NCI-H524 (cell line): ENCODE measurements around the gene PKP4.
"Not testable (repeated sequence)": the region's sequence is repeated elsewhere in the genome, so short reads cannot be mapped to it uniquely, and the experiment has no call there.

Source experiments
- DNase-seq, 2 experiments: peaks; one replicate each; lab custom pipeline; 2025; lab: John Stamatoyannopoulos, UW

PKP4 gene

DNA sequence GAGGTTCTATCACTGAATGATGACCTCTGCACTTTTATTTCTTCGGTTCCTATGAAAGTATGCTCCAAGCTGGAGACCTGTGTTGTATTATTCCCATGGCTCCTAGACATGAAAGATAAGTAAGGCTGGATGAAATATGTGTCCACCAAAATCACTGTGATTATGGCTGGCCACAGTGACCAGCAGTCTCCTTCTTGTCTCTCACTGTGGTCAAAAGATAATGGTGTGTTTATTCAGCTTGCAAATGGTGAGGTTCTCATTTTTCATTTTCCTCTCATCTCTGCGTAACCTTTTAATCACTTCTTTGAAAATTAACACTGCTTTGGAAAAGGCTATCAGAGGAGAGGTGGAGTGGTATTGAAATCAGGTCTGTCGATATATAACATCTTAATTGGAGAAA lies 230.6 kb downstream of the PKP4 start:
- DNase-seq: no peak

DNA sequence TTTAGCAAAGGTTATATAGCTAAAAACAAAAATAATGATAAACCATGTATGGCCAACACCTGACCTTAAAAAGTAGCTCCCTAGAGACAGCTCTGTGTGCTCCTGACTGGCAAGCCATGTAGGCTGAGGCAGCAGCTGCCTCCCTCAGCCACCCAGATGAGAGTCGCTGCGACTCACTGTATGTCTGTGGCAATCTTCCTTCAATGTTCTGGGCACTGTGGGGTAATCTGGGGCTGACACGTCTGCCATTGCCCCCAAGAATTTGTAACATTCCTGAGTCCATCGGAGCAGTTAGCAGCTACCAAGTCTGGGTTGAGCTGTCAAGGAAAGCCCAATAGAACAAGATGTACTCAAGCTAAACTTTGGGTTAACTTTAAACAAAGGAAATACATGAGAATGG lies 232.0 kb downstream of the PKP4 start:
- DNase-seq: no peak

DNA sequence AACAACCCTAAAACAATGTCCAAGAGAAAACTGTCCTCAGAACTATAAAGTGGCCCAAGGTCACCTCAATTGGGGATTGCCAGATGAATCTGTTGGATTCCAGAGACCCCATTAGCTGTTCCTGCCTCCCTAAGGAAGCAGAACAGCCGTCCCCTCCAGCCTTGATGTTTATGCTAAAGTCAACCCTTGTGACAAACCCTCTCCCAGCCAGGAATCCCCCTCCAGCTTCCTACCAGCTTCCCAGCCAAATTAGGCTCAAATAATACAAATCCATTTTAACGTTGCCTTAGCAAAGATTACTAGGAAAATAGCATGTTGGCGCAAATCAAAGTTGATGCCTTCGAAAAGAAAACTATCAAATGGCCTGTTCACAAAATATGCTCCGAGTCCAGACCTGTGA lies 232.6 kb downstream of the PKP4 start:
- no peak for DNase-seq

DNA sequence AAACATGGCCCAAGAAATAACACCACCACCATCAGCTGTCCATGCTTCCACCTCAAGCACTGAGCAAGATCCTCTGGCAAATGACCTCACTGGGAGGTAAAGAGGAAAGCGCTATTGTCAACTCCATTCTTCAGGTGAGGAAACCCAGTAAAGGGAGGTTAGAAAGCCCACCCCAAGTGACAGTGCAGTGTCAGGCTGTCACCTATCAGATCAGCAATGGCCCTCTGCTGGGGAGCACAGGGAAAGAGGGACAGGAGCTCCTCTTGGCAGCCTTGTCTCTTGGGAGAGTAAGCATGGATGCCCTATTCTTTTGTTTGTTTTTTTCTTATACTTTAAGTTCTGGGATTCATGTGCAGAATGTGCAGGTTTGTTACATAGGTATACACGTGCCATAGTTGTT lies 234.1 kb downstream of the PKP4 start:
- no peak for DNase-seq

DNA sequence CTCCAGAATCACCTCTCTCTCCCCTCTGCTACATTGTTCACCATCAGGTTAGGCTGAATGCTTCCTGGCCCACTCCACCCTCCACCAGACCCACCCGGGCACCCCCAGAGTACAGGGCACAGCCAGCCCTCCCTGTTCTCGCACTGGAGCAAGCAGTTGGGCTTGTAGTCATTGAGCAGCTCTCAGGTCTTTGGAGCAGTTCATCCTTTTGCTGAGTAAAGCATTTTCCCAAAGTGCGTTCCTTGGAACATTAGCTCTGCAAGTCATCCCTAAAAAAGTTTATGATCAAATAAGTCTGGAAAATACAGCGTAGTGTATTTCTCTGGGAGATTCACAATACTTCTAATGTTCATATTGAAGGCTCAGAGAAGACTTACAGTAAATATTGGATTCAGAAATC lies 234.9 kb downstream of the PKP4 start:
- no peak for DNase-seq

DNA sequence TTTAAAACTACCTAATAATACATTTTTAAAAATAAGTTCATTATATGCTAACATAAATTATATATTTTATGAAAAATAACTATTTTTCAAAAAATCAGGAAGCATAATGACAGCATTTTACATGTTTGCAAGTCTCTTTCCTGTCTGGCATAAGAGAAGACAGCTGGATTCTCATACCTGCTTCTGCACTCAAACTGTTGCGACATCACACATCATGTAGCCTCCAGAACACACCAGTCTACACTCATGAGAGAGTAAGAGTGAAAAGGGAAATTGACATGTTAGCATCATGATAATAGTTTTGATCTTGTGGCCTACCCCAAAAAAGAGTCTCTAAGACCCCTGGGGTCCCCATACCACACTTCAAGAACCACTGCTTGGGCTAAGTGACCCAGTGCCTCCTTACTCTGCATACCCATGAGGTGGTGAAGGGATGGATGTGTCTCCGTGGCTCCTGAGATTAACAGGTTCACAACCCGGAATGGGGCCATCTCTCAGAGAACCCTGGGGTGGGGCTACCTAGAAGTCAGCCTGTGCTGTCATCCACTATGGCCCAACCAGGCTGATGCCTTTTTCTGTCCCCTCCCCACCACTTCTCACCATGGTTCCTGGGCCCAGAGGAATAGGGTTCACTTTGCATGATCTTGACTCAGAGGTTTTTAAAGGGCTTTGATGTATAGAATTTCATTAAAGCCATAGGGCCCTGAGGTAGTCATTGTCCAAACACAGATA lies 235.8 kb downstream of the PKP4 start:
- DNase-seq: no peak

DNA sequence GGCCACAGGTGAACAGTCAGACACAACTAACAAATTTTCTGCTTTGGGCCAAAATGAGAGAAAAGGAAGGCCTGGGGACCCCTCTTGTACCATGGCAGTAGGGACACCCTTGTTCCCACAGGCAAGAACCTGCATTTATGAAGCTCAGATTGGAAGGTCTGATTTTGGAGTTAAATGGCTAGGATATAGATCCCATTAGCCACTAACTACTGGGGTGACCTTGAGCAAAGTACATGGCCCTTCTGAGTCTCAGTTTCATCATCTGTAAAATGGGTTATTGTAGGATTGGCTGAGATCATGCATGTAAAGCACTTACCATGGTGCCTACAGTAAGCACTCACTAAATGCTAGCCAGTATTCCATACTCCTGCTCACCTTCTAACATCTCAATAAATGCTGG lies 236.7 kb downstream of the PKP4 start:
- DNase-seq: no peak

DNA sequence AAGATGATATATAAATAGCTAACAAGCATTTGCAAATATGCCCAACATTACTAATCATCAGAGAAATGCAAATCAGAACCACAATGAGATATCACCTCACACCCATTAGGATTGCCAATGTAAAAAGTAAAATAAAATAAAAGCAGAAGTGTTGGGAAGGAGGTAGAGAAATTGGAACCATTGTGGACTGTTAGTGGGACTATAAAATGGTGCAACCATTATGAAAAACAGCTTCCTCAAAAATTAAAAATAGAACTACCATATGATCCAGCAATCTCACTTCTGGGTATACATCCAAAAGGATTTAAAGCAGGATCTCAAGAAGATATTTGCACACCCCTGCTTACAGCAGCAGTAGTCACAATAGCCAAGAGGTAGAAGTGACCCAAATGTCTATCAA lies 238.6 kb downstream of the PKP4 start:
- no peak for DNase-seq

DNA sequence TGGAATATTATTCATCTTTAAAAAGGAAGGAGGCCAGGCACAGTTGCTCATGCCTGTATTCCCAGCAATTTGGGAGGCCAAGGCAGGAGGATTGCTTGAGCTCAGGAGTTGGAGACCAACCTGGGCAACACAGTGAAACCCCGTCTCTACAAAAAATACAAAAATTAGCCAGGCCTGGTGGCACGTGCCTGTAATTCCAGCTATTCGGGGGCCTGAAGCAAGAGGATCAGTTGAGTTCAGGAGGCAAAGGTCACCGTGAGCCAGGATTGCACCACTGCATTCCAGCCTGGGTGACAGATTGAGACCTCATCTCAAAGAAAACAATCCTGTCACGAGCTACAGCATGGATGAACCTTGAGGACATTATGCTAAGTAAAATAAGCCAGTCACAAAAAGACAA lies 239.0 kb downstream of the PKP4 start:
- not testable (repeated sequence) for DNase-seq

DNA sequence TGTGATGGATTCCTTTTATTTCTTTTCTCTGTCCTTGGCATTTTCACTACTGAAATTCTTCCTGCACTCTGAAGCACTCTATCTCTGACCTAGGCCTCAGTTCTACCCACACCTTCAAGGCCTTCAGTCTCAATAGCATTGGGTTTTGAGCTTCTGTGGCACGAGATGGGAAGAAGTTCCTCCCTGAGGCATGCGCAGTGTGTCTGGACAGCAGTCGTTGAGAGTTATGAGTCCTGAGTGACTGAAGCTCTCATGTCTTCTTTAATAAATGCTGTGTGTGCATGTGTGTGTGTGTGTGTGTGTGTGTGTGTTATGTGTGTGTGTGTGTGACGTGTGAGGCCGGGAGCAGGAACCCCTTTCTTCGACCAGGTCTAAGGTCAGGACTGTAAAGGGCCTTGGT lies 242.6 kb downstream of the PKP4 start:
- no peak for DNase-seq

DNA sequence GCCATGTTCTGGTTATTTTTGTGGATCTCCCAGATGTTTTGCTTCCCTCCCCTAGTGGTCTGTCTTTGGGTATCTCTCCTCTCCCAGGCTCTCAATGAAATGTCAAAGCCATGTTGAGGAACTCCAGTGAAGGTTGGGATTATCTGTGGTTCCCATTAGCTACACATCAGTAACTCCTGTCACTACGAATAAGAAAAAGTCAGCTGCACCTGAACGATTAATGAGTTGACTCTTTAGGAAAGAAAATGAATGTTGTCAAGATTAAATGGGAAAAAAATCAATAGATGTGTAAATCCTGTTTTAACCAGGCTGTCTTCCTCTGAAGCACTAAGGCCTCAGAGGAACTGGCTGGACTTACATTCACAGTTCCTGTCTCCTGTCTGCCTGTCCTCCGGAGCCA lies 244.3 kb downstream of the PKP4 start:
- DNase-seq: no peak

DNA sequence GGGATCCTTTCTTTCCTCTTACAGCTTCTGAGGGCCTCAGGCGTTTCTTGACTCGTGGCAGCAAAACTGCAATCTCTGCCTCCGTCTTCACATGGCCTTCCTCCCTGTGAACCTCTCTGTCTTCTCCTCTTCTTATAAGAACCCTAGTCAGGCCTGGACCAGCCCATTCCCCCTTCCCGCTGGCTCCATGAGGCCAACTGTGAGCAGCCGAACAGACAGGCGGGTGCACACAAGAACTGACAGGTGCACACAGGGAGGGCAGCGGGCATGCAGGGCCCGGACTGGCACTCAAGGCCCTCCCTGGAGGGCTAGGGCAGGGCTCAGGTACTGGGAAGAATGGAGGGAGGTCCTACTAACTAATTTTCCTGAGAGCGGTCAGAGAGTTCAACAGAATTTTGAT lies 246.0 kb downstream of the PKP4 start:
- DNase-seq: no peak

DNA sequence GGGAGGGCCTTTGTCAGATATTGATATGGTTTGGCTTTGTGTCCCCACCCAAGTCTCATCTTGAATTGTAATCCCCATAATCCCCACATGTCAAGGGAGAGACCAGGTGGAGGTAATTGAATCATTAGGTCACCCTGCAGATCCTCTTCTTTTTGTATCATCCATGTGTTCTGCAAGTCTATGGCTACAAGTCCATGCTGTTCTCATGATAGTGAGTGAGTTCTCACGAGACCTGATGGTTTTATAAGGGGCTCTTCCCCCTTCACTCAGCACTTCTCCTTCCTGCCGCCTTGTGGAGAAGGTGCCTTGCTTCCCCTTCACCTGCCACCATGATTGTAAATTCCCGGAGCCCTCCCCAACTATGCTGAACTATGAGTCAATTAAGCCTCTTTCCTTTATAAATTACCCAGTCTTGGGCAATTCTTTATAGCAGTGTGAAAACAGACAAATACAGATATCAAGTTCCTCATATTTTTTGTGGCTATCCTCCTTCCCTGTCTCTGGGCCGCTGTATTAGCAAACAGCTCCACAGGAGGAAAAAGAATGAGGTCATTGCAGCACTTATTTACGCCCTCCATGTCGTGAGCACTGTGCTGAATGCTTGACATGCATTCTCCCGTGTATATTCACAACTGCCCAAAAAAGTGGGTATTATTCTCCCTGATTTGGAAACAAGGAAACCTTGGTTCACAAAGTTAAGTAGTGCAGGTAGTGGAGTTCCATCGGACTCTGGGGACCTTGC lies 248.1 kb downstream of the PKP4 start:
- DNase-seq: not testable (repeated sequence)

DNA sequence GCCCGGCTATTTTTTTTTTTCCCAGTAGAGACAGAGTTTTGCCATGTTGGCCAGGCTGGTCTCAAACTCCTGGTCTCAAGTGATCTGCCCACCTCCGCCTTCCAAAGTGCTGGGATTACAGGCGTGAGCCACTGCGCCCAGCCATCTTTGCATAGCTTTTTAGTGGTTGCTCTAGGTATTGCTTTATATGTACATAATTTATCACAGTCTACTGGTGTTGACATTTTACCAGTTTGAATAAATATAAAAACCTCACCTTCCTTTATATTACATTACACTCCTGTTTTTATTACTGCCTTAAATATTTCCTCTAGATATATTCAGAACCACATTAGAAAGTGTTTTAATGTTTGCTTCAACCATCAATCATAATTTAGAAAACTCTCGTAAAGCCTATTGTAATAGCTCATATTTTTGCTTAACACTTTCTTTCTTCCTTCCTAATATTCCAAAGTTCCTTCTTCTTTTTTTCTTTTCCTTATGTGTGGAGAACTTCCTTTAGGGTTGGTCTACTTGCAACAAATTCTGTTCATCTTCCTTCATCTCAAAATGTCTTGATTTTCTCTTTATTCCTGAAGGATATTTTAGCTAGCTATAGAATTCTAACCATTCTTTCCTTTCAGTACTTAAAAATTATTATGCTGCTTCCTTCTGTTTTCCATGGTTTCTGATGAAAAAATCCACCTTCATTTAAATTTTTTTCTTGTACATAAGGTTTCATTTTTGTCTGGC lies 256.2 kb downstream of the PKP4 start:
- no peak for DNase-seq

DNA sequence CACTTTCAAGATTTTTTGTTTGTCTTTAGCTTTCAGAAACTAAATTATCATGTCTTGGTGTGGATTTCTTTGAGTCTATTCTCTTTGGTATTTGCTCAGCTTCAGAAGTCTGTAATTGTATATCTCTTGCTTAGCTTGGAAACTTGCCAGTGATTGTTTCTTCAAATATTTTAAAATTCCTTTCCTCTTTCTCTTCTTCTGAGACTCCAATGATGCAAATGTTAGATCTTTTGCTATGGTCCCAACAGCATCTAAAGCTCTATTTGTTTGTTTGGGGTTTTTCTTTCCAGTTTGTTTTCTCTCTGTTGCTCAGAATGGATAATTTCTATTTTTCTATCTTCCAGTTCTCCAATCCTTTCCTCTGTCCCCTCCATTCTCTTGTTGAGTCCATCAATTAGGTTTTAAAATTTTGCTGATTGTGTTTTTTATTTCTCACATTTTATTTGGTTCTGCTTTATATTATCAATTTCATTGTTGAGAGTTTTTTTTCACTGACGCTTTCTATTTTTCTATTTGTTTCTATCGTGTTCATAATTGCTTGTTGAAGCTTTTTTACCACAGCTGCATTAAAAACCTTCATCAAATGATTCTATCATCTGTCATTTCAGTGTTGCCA lies 256.9 kb downstream of the PKP4 start:
- no peak for DNase-seq

DNA sequence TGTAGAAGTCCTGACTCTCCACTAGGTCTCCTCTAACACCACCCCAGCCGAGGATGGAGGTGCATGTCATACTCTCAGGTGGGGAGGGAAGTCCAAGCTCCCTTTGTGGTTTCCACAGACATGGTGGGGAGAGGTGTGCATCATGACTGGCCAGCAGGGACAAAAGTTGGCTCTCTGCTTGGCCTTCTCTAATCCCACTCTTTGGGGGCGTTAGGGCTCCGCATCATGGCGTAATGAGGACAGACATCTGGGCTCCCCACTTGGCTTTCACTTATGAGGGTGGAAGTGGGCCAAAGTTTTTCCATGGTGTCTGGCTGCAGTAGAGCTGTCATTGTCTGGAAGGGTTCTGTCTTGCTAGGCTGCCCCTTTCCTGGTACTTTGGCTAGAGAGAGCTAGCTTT lies 257.7 kb downstream of the PKP4 start:
- DNase-seq: no peak

DNA sequence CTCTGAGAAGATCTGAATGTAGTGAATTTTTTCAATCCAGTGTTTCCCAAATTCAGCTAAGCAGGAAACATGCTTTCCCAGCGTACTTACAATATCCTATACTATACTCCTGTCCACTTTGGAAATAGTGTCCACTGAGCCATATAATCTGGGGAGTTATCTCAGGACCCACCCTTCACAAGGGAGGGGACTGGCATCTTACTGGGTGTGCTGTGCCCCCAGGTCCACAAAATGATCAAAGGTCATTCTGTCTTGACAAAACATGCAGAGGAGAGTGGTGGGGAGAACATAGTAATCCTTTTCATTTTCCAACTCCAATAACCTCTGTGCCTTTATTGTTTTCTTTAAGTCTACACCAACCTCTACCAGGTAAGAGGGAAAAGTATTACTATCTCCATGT lies 258.6 kb downstream of the PKP4 start:
- no peak for DNase-seq

DNA sequence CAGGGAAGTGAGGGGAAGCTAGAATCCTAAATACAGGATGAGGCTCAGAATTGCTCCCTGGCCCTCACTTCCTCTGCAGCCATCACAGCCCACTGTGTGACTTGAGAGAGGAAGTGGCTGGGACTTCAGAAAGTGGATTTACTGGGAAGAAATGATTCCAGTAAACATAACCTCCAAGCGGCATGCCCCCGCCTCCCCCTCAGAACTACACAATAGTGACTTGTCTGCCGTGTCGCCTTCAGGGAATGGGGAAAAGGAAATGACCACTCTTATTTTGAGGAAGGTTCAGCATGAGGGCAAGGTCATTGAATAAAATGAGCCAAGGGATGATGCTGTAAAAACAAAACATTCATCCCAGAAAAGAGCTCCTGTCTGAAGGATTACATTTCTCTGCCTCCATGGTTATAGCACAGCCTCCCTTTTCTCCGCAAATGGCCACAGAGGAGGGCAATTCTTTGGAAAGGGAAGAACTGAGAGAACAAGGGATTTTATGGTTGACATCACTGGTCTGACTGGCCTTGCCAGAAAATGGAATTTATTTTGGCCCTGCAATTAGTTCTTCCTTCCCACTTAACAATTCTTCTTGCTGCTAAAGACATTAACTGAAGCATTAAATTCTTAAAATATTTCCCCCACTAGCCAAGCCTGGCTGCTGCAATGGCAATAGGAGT lies 259.5 kb downstream of the PKP4 start:
- DNase-seq: no peak

DNA sequence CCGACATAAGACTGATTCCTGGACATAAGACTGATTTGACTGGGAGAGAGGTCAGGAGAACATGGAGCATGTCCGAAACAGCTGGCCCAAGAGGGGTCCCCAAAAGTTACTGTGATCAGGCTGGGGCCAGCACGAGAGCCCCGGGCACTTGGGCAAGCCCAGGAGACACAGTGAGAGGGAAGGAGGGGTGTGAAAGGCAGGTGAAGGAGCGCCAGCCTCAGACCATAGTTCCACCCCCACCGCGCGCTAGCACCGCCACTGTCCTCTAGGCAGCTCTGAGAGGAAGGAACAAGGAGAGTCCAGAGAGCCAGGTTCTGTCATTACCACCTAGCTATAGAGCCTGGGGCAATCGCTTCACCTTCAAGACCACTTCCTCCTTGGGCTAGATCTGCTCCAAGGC lies 260.2 kb downstream of the PKP4 start:
- no peak for DNase-seq

DNA sequence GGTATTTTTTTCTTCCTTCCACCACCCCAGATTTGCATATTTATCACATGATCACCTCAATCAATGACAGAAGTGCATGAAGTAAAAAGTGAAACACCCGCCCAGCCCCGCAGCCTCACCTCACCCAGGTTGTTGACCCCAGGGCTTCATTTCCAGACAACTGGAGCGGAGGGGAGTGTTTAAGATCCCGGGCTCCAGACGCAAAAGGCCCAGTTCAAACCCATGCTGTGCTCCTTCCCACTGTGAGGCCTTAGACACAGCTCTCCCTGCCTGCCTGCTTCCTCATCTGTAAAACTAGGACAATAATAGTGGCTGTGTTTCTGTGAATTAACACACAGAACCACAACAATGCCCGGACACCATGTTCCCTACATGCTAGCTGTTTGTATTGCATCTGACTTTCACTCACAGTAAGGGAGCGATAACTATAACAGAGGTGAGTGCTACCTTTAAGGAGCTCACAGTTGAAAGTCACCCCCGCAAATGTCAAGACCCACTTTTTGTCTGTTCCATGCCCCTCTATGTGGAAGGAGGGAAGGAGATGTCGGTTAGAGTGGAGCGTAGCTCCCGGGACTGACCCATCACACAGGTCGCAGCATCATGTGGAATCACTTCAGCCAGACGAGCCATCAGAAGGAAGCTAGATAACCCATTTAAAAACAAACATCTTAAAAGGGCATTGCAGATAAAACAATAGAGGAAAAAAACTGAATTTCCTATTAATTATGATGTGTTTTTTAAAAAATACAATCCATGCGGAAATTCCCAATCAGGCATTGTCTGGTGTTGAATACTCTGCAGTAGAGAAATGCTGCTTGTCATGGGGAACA lies 260.8 kb downstream of the PKP4 start:
- DNase-seq: no peak

DNA sequence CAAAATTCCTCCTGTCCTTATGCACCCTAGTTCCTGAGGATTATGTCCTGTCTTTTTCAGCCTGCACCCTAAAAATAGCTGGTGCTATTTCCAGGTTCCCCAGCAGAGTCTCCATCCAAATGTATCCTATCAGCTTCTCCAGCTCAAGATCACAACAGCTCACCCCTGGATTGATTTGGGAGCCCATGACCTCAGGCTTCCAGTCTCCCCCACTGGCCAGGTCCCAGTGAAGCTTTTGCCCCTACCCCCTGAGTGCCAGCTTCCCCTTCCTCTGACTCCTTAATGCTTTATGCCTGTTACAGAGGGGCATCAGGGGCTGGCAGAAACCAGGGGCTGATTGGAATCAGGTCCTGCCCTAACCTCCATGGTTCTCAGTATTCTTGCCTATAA lies 261.4 kb downstream of the PKP4 start:
- DNase-seq: no peak
